ENCODE measurements around the gene EFCAB11.

DNA sequence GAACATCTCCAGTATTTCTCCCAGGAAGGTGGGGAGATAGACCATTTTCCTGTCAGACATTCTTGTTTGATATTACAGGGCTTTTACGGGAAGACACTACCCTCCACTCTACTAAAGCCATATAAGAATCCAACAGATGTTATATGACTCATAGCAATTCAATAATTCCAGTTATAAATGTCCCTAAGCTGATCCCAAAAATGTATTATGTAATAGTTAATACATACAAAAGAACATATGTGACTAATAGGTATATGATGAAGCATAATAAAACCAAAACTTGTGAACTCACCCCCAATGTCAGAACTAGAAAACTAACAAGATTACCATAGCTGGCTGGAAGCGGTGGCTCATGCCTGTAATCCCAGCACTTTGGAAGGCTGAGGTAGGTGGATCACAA, 84.2 kb downstream of the EFCAB11 start:
- no peak for TF ChIP-seq POLR2A (IDR thresholded peaks at IDR 0.05)
- TF ChIP-seq, protein P1, sequence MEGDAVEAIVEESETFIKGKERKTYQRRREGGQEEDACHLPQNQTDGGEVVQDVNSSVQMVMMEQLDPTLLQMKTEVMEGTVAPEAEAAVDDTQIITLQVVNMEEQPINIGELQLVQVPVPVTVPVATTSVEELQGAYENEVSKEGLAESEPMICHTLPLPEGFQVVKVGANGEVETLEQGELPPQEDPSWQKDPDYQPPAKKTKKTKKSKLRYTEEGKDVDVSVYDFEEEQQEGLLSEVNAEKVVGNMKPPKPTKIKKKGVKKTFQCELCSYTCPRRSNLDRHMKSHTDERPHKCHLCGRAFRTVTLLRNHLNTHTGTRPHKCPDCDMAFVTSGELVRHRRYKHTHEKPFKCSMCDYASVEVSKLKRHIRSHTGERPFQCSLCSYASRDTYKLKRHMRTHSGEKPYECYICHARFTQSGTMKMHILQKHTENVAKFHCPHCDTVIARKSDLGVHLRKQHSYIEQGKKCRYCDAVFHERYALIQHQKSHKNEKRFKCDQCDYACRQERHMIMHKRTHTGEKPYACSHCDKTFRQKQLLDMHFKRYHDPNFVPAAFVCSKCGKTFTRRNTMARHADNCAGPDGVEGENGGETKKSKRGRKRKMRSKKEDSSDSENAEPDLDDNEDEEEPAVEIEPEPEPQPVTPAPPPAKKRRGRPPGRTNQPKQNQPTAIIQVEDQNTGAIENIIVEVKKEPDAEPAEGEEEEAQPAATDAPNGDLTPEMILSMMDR (IDR thresholded peaks at IDR 0.05), result no peak

All from breast epithelium (tissue), 3 donors.